Ovary (tissue), 3 donors: ENCODE measurements around the gene TRIM42.

ENCODE experiments used
- EP300 ChIP-seq: sonication (generic); formaldehyde crosslinking; IDR thresholded peaks from one replicate; pipeline ENCODE4 v1.6.1; 2017; ENCODE audit warnings: antibody characterized with exemption
- POLR2A ChIP-seq: fragments of 450-650 bp; IDR thresholded peaks from one replicate; pipeline ENCODE4 v1.6.1; 2017; ENCODE audit warnings: antibody characterized with exemption, mild to moderate bottlenecking, moderate library complexity
- TF ChIP-seq, protein P1 (sequence below), 3 donors: fragments of 450-650 bp in 2 of 3; fragments of 200-600 bp in 1 of 3; IDR thresholded peaks; one replicate each; pipeline versions ENCODE4 v1.5.1 to v1.8.0; 2016 to 2022; ENCODE audit warnings: antibody characterized with exemption in 3 of 3, mild to moderate bottlenecking in 1 of 3
- donor health status: DM: no; HTN: no; CAD: no.

- TF ChIP-seq POLR2A = no peak
- no peak for TF ChIP-seq EP300
- TF ChIP-seq, protein P1, sequence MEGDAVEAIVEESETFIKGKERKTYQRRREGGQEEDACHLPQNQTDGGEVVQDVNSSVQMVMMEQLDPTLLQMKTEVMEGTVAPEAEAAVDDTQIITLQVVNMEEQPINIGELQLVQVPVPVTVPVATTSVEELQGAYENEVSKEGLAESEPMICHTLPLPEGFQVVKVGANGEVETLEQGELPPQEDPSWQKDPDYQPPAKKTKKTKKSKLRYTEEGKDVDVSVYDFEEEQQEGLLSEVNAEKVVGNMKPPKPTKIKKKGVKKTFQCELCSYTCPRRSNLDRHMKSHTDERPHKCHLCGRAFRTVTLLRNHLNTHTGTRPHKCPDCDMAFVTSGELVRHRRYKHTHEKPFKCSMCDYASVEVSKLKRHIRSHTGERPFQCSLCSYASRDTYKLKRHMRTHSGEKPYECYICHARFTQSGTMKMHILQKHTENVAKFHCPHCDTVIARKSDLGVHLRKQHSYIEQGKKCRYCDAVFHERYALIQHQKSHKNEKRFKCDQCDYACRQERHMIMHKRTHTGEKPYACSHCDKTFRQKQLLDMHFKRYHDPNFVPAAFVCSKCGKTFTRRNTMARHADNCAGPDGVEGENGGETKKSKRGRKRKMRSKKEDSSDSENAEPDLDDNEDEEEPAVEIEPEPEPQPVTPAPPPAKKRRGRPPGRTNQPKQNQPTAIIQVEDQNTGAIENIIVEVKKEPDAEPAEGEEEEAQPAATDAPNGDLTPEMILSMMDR (IDR thresholded peaks at IDR 0.05) = no peak
Measured at GRCh38 chr3:140635276-140635675, 42.6 kb upstream of the TRIM42 start.
